MCF 10A (cell line): ENCODE results near the gene RPS16. TPM values are rescaled to one million over a fixed set of nuclear protein-coding genes. Genes with fewer than 3 reads are reported as not detected.
"Not testable (repeated sequence)": the region's sequence is repeated elsewhere in the genome, so short reads cannot be mapped to it uniquely, and the experiment has no call there.

ENCODE experiments used
- BruUV-seq: library from RNA; stranded (reverse); fragments of 400-500 nt; replicated peaks from 2 replicates; lab custom pipeline; 2021; lab: Mats Ljungman, UMichigan
- CTCF ChIA-PET: fragments of 300-600 bp; sonication (Branson Sonifier 250); formaldehyde crosslinking; extraction: SDS; loops from one replicate; lab custom pipeline; 2021; ENCODE audit warnings: antibody characterized with exemption, inconsistent platforms; lab: Yijun Ruan, JAX
- POLR2A ChIA-PET: fragments of 300-600, 350-650 bp; sonication (Branson Sonifier 250); formaldehyde crosslinking; extraction: SDS; loops from one replicate; lab custom pipeline; 2020; ENCODE audit warnings: antibody characterized with exemption, inconsistent platforms; lab: Yijun Ruan, JAX
- DNase-seq: peaks from one replicate; pipeline ENCODE4 v3.0.0-alpha.2; 2018; ENCODE audit not compliant: unreplicated experiment
- H3K27ac Mint-ChIP-seq: one replicate; pipeline ENCODE4 v1.8.0; 2022; ENCODE audit warnings: mild to moderate bottlenecking, low read depth, mixed read lengths; ENCODE audit not compliant: unreplicated experiment
- H3K27me3 Mint-ChIP-seq: one replicate; pipeline ENCODE4 v1.8.0; 2022; ENCODE audit warnings: mixed read lengths; ENCODE audit not compliant: insufficient read depth, unreplicated experiment
- H3K36me3 Mint-ChIP-seq: one replicate; pipeline ENCODE4 v1.8.0; 2022; ENCODE audit warnings: mild to moderate bottlenecking, moderate library complexity, mixed read lengths; ENCODE audit not compliant: insufficient read depth, unreplicated experiment
- H3K4me1 Mint-ChIP-seq: one replicate; pipeline ENCODE4 v1.8.0; 2022; ENCODE audit warnings: mixed read lengths; ENCODE audit not compliant: insufficient read depth, unreplicated experiment
- H3K4me3 Mint-ChIP-seq: one replicate; pipeline ENCODE4 v1.8.0; 2022; ENCODE audit warnings: mild to moderate bottlenecking, moderate library complexity, mixed read lengths; ENCODE audit not compliant: unreplicated experiment
- H3K9me3 Mint-ChIP-seq: one replicate; pipeline ENCODE4 v1.8.0; 2022; ENCODE audit warnings: mixed read lengths; ENCODE audit not compliant: unreplicated experiment
- CTCF ChIP-seq: fragments of 200-600 bp; IDR thresholded peaks from one replicate; pipeline ENCODE4 v1.8.0; 2022; ENCODE audit warnings: antibody characterized with exemption, mild to moderate bottlenecking; ENCODE audit not compliant: unreplicated experiment
- intact Hi-C: fragments of 100-400 bp; cut with micrococcal nuclease; formaldehyde crosslinking; loops from 2 replicates; pipeline ENCODE4 v1.14.1; 2022
- total RNA-seq: library from RNA; stranded (reverse); gene quantifications from 2 replicates; pipeline ENCODE4 v1.2.3, GENCODE V29; 2022

Gene RPS16
- total RNA-seq, 1 experiment from 2014 or later: 2,909 TPM

- no peaks in the 10 kb centered on the region for H3K9me3 Mint-ChIP-seq
- peaks cover 48% of the 10 kb centered on the region for H3K36me3 Mint-ChIP-seq
Observed at GRCh38 chr19:39467941-39468340, 32.2 kb upstream of the RPS16 start.

GRCh38 chr19:39465956-39466747, 30.4 kb upstream of the RPS16 start:
- TF ChIP-seq CTCF: no peak

More at GRCh38 chr19:39467941-39468340, 32.2 kb upstream of the RPS16 start:
- no TSS peak for BruUV-seq
- TF ChIP-seq CTCF: no peak
- ChIA-PET CTCF (interaction anchor here (0.8 to 1.2 kb wide), 2 partner anchors 9 to 65 kb away, joined by 3 to 5 read pairs; partner anchors contain the start of gene EID2B), POLR2A (interaction anchor here (0.6 to 1.4 kb wide), 3 partner anchors 9 to 68 kb away, joined by 3 to 4 read pairs (median 4); partner anchors contain the start of gene SUPT5H)
- intact Hi-C loops: no loop called here
- Mint-ChIP-seq H3K4me1 (no peaks in the 10 kb centered on the region), H3K27ac (no peak overlapping the region), H3K27me3 (no peaks in the 10 kb centered on the region), H3K4me3 (no peak overlapping the region)
- no peak for DNase-seq

GRCh38 chr19:39463403-39463802, 27.7 kb upstream of the RPS16 start:
- no TSS peak for BruUV-seq
- POLR2A ChIA-PET: interaction anchor here (1.7 kb wide), 1 partner anchor 18 kb away, joined by 5 read pairs; the partner anchor contains the start of gene SUPT5H
- no peak for TF ChIP-seq CTCF
- Mint-ChIP-seq H3K27ac (no peak overlapping the region), H3K4me1 (no peaks in the 10 kb centered on the region), H3K27me3 (no peaks in the 10 kb centered on the region), H3K36me3 (peaks cover 66% of the 10 kb centered on the region), H3K9me3 (no peaks in the 10 kb centered on the region), H3K4me3 (no peak overlapping the region)
- intact Hi-C loops: no loop called here
- DNase-seq: no peak
- CTCF ChIA-PET: interaction anchor here (0.7 to 2.3 kb wide), 4 partner anchors 11 to 69 kb away, joined by 3 to 4 read pairs (median 4); partner anchors contain the start of gene EID2B

More at GRCh38 chr19:39465956-39466747, 30.4 kb upstream of the RPS16 start:
- no peaks in the 10 kb centered on the region for H3K9me3 Mint-ChIP-seq
- H3K4me1 Mint-ChIP-seq: no peaks in the 10 kb centered on the region
- BruUV-seq: no TSS peak
- peaks cover 49% of the 10 kb centered on the region for H3K36me3 Mint-ChIP-seq
- no peak for DNase-seq
- ChIA-PET CTCF (interaction anchor here (1.0 to 2.6 kb wide), 2 partner anchors 8 to 67 kb away, joined by 3 to 5 read pairs; no protein-coding TSS in a partner anchor), POLR2A (interaction anchor here (0.6 to 1.2 kb wide), 2 partner anchors 21 to 47 kb away, joined by 3 read pairs; partner anchors contain the start of gene SUPT5H)
- intact Hi-C loops: no loop called here
- no peak overlapping the region for H3K4me3 Mint-ChIP-seq
- no peaks in the 10 kb centered on the region for H3K27me3 Mint-ChIP-seq
- no peak overlapping the region for H3K27ac Mint-ChIP-seq

- CTCF ChIA-PET, POLR2A ChIA-PET, H3K27me3 Mint-ChIP-seq, H3K9me3 Mint-ChIP-seq, H3K27ac Mint-ChIP-seq, BruUV-seq, DNase-seq, intact Hi-C loops, H3K4me3 Mint-ChIP-seq: not testable (repeated sequence)
- Mint-ChIP-seq H3K4me1 (peaks cover 38% of the 10 kb centered on the region), H3K36me3 (peaks cover 76% of the 10 kb centered on the region)
Observed at GRCh38 chr19:39451257-39451656, 15.5 kb upstream of the RPS16 start.
